ENCODE data around the gene PDE9A.
"Not testable (repeated sequence)": the region's sequence is repeated elsewhere in the genome, so short reads cannot be mapped to it uniquely, and the experiment has no call there.

The PDE9A gene

DNA sequence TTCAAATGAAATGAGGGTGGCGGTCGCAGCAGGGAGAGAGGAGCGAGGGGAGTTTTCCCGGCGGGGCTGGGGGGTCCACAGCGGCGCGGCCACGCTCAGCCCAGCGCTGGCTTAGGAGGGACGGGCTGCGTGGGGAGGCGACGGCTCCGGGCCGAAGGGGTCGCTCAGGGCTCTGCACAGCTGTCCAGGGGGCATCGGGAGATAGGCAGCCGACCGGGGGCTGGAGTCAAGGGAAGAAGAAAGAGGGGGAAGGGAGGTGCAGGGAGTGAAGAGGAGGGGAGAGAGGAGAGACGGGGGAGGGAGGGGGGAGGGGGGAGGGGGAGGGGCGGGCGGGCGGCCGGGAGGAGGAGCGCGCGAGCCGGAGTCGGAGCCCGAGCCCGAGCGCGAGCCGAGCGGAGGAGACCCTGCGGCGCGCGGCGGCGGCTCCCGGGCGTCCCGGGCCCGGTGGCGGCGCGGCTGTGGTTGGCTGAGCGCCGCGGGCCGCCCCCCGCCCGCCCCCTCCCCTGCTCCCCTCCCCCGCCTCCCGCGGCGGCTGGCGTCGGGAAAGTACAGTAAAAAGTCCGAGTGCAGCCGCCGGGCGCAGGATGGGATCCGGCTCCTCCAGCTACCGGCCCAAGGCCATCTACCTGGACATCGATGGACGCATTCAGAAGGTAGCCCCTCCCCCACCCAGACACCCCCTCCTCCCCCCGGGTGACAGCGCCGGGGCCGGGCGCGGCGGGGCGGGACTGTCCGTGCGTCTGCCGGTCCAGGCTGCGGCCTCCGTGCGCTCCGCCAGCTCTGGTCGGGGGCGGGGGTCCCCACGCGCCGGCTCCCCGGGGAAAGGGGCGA, at the start of gene PDE9A:
TSS of gene PDE9A (plus strand) at position 391 of the 831 bp plus-strand sequence. CDS start at position 585, 194 bp downstream.
- DNase-seq: peak; percentile 32 to 42

DNA sequence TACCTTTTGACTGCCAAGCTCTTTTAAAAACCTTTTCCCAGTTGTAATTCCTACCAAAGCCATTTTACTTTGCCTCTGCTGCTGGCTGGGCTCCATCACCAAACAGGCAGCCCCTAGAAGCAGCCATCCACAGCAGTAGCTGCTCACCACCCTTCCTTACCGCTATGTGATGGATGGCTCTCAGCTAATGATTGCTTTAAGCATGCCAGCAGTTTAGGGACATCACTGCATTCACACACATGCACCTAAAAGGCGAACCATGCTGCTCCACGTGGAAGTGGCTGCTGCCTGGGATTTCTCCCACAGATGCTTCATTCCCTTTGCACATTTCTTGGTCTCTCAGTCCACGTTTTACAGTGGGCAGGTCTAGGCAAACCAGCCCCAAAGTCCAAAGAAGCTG, 46.3 kb upstream of the PDE9A start:
- no peak for DNase-seq

DNA sequence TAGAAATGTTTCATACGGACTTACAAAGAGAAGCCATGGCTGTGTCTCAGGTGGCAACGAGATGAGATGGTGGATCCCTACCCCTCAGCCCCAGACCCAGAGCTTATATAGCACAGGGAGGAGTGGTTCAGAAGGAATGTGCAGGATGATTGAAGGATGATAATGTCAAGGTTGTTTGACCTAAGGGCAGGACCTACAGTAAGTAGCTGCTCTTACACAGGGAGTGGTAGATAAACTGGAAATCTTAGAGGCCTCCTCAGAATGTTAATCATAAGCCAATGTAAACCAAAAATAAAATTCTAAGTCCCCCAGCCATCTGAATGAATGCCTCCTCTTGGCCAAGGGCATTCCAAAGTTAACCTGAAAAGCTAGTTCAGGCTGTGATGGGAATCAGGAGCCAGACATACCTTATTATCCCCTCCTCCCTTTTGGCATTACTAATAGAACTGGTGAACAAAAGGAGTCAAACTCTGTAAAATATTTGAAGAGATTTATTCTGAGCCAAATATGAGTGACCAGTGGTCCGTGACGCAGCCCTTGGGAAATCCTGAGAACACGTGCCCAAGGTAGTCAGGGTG, 45.8 kb upstream of the PDE9A start:
- no peak for DNase-seq

DNA sequence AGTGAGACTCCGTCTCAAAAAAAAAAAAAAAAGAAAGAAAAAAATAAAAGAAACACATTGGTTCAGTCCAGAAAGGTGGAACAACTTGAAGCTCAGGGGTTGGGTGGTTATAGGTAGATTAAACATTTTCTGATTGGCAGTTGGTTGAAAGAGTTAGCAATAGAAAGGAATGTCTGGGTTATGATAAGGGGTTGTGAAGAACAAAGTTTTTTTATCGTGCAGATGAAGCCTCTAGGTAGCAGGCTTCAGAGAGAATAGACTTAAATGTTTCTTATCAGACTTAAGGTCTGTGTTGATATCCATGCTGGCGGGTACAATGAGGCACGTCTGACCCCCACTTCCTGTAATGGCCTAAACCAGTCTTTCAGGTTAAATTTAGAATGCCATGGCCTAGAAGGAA, 45.0 kb upstream of the PDE9A start:
- no peak for DNase-seq

DNA sequence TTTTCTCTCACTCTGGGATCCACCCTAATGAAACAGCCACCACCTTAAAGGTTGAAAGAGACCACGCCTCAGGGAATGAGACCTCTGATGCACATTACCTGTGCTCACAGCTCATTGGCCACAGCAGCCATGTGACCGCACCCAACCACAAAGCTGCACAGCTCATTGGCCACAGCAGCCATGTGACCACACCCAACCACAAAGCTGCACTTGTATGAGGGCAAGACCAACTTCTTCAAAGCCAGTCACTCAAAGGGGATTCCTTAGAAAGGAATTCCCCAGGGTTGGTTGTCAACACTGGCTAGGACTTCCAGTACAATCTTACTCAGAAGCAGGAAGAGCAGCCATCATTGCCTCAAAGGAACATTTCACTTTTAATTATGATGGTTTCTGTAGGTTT, 43.6 kb upstream of the PDE9A start:
- no peak for DNase-seq

DNA sequence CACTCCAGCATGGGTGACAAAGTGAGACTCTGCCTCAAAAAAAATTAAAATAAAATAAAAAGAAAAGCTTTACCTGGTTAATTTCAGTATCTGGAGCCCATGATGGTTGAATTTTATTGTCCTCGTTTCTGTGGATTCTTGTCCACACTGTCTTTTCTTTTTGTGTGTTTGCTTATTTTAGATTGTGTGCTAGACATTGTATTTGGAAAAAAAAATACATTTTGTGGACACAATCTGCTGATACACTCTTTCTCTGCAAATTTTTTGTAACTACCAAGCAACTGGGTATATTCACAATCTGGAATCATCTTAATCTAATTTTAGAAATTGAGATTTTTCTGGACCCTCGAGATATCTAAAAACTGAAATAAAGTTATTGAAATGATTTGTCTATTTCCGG, 41.6 kb upstream of the PDE9A start:
- DNase-seq: no peak

DNA sequence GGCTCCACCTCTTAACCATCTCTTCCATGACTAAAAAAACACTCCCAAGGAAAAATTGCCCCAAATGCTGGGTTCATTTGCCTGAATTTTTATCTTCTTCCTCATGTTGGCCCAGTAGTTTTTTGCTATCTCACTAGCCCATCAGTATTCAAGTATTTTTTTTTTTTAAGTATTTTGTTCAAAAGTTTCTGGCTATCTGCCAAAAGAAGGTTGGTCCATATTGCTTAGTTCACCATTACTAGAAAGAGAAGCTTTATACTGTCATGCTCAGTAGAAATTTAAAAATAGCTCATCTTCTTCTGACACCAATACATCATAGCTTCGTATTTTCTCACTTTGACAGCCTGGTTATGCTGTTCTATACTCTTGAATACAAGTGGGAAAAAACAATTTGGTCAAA, 41.0 kb upstream of the PDE9A start:
- DNase-seq: no peak

DNA sequence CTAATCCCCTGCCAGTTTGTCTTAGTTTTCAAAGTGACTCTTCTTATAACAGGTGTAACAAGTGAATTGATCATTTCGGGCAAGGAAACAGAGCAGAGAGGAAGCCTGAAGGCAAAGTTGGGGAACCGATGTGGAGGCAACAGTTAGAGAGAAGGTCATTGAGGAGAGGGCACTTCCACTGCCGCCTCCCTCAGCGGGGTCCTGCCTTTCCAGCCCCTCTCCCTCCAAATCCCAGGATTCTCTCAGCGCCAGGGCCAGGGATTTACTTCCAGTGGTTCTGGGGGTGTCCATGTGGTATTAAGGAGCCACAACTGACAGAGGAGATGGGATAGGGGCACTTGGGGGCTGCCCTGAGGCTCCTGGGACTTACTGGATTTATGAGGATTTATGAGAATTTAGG, 39.7 kb upstream of the PDE9A start:
- no peak for DNase-seq

DNA sequence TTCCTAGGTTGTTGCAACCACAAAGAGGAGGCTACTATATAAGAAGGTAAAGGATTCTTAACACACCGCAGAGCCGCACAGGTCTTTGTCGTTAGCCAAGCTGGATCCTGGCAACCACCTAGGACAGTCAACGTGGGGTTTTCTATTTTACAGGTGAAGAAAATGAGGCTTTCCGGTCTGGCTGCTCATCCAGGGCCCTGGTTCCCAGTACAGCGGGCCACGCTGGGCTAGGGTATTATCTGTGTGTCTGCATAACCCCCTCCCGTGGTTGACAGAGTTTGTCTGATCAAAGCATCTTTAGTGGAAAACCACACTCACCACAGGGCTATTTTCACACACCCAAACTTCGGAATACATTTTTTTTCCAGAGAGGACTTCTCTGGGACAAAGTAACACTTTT, 39.0 kb upstream of the PDE9A start:
- peak in 1 of 2 experiments; percentile 38 for DNase-seq

DNA sequence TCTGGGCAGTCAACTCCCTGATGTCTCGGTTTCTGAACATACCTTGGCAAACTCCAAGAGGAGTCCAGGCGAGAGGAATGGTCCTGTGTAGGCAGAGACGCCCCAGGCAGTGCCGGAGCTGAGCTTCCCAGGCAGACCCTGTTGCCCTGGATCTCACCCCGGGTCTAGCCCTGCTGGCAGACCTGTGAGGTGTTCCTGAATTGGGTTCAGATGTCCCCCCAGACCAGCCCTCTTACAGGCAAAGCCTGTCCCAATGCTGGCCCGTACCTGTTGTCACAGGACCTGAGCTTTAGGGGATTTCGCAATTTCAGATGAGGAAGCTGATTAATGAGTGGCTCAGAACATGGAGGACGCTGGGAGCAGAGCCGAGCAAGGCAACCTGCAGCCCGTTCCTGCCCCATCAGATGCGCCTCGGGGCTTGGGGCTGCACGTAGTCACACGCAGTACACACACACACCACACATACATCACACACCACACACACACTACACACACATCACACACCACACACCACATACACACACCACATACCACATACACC, 38.5 kb upstream of the PDE9A start:
- DNase-seq: peak; percentile 27 to 55

DNA sequence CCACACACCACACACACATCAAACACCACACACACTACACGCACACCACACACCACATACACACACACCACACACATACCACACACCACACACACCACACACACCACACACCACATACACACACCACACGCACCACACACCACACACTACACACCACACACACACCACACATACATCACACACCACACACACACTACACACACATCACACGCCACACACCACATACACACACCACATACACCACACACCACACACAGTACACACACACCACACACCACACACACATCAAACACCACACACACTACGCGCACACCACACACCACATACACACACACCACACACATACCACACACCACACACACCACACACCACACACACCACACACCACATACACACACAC, 38.0 kb upstream of the PDE9A start:
- not testable (repeated sequence) for DNase-seq

DNA sequence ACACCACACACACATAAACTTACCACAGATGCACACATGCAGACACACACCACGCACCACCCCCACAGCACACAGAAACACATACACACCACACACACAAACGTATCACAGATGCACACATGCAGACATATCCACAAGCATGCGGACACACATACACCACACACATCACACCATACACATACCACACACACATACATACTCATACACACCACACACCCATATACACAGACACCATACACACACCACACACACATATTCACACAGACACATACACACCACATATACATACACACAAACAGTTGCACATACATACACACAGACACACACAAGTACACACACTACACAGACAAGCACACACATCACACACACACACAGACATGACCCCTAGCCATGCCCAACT, 37.5 kb upstream of the PDE9A start:
- DNase-seq: no peak

DNA sequence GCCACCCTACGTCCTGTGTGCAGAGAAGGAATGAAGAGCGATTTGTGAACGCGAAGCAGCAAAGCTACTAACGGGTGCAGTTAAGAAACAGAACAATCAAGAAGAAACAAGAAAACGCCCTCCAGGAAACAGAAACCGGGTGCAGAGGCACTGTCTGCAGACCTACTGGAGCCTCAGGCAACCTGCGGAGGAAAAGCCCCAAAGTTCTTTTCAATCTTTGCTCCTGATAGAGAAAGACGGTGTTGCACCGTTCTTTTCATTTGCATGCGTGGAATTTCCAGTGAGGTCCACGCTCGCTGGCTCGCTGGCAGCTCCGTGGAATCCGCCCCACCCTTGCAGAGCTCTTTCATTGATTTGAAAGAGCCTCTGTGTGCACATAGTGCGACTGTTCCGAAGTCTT, 37.0 kb upstream of the PDE9A start:
- DNase-seq: peak in 1 of 2 experiments; percentile 6

DNA sequence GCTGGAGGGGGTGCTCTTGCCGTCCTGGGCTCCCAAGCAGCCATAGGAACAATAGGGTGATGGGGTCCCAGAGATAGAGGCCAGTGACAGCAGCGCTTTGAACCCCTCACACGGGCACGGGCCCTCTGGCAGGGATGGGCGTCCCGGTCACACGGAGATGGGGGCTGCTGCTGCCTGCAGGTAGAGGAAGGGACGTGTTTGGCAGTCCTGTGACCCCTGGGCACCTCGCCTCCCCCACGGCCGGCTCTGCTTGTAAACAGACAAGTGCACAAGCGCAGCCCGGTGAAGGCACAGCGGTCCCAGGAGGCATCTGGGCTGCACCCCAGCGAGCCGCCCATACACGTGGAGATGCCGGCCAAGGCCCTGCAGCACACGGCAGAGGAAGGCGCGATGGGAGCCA, 36.5 kb upstream of the PDE9A start:
- DNase-seq: no peak

DNA sequence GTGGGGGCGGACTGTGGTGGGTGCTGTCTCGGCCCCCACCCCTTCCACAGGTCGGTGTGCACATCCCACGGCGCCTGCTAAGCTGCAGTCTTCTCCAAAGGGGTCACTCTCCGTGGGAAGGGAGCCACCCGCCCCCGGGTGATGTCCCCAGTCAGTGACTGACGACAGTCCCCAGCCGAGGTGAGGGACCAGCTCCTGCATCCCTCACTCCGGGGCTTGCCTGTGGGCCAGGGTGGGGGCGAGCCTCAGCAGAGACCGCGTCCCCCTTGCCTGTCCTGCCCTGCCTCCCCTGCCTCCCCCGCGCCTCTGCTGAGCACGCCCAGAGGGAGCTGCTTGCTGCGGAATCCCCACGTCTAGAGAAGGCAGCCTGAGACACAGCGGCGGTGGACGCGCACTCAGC, 35.9 kb upstream of the PDE9A start:
- DNase-seq: no peak

DNA sequence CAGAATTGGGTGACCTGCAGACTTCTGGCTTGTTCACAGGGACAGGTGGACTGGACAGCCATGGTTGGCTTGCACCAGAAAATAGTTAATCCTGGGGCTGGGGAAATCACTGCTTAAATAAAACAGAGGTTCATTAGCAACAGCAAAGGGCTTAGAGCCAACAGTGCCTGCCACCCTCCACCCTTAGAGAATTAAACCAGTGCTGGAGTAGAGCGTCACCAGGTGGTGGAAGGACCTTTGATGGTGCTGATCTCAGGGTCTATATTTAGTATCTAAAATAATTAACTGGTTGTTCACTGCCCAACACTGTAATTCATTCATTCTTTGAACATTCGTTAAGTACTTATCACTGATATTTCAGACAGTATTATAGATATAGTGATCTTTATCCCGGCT, 34.7 kb upstream of the PDE9A start:
- no peak for DNase-seq

DNA sequence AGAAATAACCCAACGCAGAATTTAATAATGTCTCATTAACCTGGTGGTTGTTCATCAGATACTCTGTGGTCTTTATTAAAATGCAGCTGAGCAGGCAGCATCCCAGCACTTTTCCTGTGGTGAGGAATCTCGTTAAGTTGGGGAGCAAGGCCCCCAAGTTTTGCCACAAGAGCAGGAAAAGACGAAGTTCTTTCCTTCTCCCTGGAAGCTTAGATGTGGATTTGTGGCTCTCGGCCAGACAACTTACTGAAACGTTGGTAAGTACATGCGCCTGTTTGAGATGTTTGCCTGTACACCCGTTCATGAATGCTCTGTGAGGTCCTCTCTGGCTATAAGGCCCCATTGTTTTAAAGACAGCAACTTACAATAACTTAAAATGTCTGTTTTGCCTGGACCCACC, 34.3 kb upstream of the PDE9A start:
- DNase-seq: no peak

DNA sequence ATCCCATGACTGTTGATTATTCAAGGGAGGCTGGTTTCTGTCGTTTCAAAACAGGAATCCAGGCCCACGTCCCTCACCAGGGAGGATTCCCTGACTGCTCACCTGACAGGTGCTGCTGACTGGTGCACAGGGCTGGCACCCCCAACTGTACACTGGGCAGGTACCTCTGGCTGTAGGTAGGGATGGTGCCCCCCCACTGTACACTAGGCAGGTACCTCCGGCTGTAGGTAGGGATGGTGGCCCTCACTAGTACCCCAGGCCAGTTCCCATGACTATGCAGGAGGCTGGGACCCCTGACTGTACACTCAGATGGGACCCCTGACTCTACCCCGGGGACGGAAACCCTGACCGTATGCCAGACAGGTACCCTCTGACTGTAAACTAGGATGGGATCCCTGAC, 33.6 kb upstream of the PDE9A start:
- no peak for DNase-seq

DNA sequence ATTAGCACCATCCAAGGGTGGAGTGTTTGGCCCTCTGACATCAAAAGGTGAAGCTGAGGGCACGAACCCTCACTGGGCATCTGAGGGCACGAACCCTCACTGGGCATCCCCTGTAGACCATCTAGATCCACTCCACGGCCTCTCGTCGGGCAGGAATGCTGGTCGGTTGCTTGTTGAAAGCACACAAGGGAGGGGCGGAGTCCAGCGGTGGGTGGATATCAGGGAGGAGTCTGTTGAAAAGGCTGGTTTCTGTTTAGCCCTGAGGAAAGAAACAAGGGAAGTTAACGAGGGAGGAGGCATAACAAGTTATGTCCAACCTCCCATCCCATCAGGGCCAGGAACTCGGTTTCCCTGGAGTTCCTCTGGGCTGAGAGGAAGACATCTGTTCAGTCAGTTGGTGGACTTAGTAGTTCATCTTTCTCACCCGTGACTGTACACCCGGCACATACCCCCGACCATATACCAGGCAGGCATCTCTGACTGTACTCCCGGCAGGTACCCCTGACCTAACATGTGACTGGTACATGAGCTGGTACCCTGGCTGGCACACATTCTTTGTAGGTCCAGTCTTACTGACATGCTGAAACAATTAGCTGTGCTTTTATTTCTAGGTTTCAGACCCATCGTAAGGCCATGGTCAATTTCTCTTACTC, 32.1 kb upstream of the PDE9A start:
- DNase-seq: no peak

DNA sequence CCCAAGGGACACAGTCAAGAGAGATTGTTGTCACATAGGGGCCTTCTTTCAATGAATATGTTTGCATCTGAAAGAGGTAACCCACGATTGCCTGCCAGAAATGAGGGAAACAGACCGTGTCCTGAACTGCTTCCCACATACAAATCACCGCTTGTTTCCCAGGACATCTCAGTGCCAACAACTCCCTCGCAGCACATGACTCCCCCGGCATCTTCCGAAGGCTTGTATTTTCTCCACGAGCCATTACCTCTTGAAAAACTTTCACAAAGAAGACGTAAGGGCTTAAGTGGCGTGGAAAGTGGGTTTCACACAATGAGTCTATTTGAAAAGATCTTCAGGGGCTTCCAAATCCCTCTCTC, 31.6 kb upstream of the PDE9A start:
- DNase-seq: no peak

DNA sequence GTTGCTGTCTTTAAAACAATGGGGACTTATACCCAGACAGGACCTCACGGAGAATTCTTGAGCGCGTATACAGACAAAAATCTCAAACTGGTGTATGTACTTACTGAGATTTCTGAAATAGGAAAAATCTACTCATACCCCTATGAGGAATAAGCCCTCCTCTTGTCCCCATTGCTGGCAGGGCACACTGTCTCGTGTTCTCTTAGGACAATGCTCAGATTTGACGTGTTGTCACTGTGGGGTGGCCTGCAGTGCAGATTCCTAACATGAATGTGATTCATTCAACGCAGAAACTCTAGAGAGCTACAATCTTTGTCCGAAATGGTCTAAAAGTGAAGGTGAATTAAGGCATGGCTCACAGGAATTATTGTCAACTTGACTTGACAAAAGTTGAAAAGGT, 31.1 kb upstream of the PDE9A start:
- no peak for DNase-seq

DNA sequence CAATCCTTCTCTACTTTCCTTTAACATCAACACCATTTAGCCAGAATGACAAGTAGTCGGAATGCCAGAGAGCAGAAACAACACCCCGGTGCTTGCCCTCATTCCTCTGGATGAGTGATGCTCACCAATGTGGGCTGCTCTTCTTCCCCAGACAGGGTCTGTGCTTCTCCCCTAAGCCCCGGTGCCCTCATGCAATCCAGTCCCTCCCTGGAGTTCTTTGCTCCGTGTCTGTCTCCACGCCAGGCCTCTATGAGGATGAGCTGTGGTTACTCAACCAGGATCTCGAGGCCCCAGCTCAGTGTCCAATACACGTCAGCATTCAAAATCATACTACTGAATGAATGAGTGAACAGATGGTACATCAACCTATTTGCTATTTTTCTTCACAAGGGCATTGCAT, 29.7 kb upstream of the PDE9A start:
- no peak for DNase-seq

DNA sequence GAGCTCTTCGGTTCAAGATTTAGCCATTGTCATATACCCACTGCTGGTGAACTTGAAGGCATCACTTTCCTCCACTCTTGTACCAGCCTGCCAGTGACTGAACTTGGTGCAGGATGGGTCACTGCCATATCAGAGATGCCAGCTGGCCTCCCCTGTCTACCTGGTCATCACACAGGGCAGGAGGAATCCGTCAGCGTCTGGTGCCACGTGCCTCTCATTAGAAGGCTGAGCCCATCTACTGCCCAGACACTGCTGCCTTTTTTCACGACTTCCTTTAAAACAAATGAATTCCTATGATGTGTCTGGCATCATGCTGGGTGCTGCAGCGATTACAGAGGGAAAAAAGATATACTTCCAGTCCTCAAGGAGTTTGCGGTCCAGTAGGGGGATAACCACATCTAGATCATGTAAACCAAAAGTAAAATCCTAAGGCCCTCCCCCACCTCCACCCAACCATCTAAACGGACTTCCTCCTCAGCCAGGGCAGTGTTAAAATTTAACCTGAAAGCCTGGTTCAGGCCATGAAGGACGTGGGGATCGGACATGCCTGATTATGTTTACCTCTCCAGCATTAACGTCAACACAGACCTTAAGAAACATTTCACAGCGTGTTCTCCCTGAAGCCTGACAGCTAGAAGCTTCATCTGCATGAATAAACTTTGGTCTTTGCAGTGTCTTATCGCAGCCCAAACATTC, 29.2 kb upstream of the PDE9A start:
- no peak for DNase-seq

DNA sequence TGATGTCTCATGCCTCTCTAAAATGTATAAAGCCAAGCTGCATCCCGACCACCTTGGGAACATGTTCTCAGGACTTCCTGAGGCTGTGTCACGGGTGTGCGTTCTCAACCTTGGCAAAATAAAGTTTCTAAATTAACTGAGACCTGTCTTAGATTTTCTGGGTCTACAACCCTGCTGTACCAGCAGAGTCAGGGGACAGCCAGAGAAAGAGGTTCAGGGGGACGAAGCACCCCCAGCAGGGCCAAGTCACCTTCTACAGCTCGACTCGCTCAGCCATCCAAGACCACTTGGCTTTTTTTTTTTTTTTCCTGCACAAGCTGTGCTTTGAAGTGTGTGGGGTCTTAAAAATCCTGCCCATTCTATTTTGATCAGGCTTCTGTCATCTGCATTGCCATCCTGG, 28.5 kb upstream of the PDE9A start:
- no peak for DNase-seq

Measured in stimulated activated CD4-positive, alpha-beta T cell treated with anti-CD3 and anti-CD28 coated beads, Interleukin-4, amount 100 ng/mL, for 4 hours (primary cell).